COR-L47 (cell line): ENCODE measurements around the gene NFE2L1.

Experiments used
- DNase-seq: peaks from one replicate; lab custom pipeline; 2025; lab: John Stamatoyannopoulos, UW

NFE2L1 gene

DNA sequence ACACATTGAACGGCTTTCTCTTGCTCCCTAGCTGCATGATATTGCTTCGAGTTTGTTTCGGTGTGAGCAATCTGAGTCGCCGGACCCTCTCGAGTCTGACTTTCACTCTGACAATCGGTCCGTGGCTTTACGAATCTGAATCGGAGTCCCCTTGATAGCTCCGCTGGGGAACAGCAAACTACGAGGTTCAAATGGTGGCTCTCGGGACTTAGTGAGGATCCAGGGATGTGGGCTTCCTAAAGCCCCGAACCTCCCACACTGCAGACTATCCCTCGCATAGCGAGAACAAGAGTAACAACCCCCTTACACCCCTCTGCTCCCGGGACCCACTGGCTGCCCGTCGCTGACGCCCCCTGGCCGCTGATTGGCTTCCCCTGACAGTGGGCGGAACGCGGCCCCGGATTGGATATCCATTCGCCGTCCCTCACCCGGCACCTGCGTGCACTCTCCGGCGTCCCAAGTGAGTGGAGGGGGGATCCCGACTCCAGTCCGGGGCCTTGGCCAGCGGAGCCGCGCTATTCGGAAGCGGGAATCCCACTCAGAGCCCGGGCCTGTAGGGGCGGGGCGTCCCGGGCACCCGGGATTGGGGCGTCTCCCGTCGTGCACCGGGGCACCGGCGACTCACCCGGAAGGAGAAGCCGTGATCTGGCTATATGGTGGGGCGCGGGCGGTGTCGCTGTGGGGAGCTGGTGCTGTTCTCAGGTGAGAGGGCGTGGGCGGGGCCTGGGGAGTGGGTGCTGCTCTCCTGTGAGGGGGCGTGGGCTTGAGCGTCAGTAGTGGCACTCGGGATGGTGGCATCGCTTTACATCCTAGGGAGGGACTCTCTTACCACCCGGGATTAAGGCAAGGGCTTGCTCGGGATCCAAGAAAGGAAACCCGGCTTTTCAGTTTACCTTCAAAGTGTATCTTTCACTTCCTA lies 59.2 kb downstream of the NFE2L1 start, which contains the start of gene SNX11:
Gene SNX11 (plus strand): TSS at position 630 of the 919 bp plus-strand sequence. CDS start 4,278 bp downstream, outside the sequence.
- peak; percentile 84 for DNase-seq

DNA sequence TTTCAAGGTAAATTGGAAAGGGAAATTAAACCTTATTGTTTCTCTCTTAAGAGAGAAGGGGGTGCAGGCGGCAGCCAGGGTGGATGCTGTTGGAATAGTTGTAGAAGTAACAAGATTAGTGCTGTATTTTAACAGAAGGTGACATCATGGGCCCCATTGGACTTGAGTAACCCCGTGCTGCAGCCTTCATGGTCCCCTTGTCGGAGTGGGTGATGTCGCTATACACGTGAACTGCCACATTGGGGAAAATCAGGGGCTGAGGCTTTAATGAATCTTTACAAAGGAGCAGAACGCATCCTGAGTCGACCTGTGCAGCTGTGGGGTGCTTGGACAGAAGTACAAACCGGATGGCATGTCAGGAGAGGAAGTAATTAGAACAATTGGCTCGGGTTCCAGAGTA lies 62.6 kb downstream of the NFE2L1 start:
- DNase-seq, result no peak
